GM23338 (cell line): Measurements from ENCODE around the gene CCDC122. TPM values are rescaled to one million over a fixed set of nuclear protein-coding genes. Genes with fewer than 3 reads are reported as not detected.

Experiments used
- ATAC-seq: fragments of 200-7000 bp; cut with Tn5 transposase; 3 replicates; pipeline ENCODE4 v1.9.1; 2020
- DNase-seq: peaks from one replicate; pipeline ENCODE4 v3.0.0-alpha.2; 2015; ENCODE audit warnings: low spot score
- H2AFZ ChIP-seq: fragments of 200-600 bp; sonication (generic); 2 replicates; pipeline ENCODE4 v1.8.0; 2016; ENCODE audit warnings: antibody characterized with exemption, mild to moderate bottlenecking, moderate library complexity
- H3F3A ChIP-seq: fragments of 200-600 bp; sonication (generic); replicated peaks from 2 replicates; pipeline ENCODE4 v1.8.0; 2017; ENCODE audit warnings: antibody characterized with exemption, mixed run types, low read depth
- H3K27ac ChIP-seq: fragments of 200-600 bp; sonication (generic); 2 replicates; pipeline ENCODE4 v1.6.1; 2016; ENCODE audit warnings: low read depth
- H3K27me3 ChIP-seq: fragments of 200-600 bp; sonication (generic); 2 replicates; pipeline ENCODE4 v1.8.0; 2016; ENCODE audit warnings: mild to moderate bottlenecking, mixed run types, moderate library complexity; ENCODE audit not compliant: insufficient read depth
- H3K36me3 ChIP-seq: fragments of 200-600 bp; sonication (generic); 2 replicates; pipeline ENCODE4 v1.8.0; 2016; ENCODE audit warnings: mild to moderate bottlenecking; ENCODE audit not compliant: insufficient read depth
- H3K4me1 ChIP-seq: fragments of 200-600 bp; sonication (generic); 2 replicates; pipeline ENCODE4 v1.8.0; 2016; ENCODE audit warnings: mild to moderate bottlenecking, moderate library complexity; ENCODE audit not compliant: insufficient read depth
- H3K4me2 ChIP-seq: fragments of 200-600 bp; sonication (generic); 2 replicates; pipeline ENCODE4 v1.7.1; 2017; ENCODE audit warnings: mixed run types
- H3K4me3 ChIP-seq: fragments of 200-600 bp; sonication (generic); 2 replicates; pipeline ENCODE4 v1.6.1; 2016; ENCODE audit warnings: mixed run types
- H3K79me2 ChIP-seq: fragments of 200-600 bp; sonication (generic); replicated peaks from 2 replicates; pipeline ENCODE4 v1.8.0; 2017; ENCODE audit warnings: mild to moderate bottlenecking; ENCODE audit not compliant: insufficient read depth
- H3K9me2 ChIP-seq: fragments of 200-600 bp; sonication (generic); 2 replicates; pipeline ENCODE4 v1.8.0; 2017; ENCODE audit not compliant: insufficient read depth
- H4K20me1 ChIP-seq: fragments of 200-600 bp; sonication (generic); replicated peaks from 2 replicates; pipeline ENCODE4 v1.8.0; 2017; ENCODE audit warnings: mild to moderate bottlenecking; ENCODE audit not compliant: insufficient read depth
- H3K27ac Mint-ChIP-seq: 2 replicates; pipeline ENCODE4 v1.8.0; 2020; ENCODE audit warnings: inconsistent platforms, mild to moderate bottlenecking, moderate library complexity, mixed read lengths
- H3K27me3 Mint-ChIP-seq: 3 replicates; pipeline ENCODE4 v1.8.0; 2022; ENCODE audit warnings: low read depth, mild to moderate bottlenecking, moderate library complexity, mixed read lengths, inconsistent platforms; ENCODE audit not compliant: insufficient read depth, poor library complexity
- H3K36me3 Mint-ChIP-seq: 3 replicates; pipeline ENCODE4 v1.8.0; 2021; ENCODE audit warnings: low read depth, mild to moderate bottlenecking, inconsistent platforms, moderate library complexity, mixed read lengths
- H3K4me1 Mint-ChIP-seq: 3 replicates; pipeline ENCODE4 v1.8.0; 2020; ENCODE audit warnings: mild to moderate bottlenecking, inconsistent platforms, mixed read lengths
- H3K4me3 Mint-ChIP-seq: 3 replicates; pipeline ENCODE4 v1.8.0; 2021; ENCODE audit warnings: moderate library complexity, mild to moderate bottlenecking, inconsistent platforms, mixed read lengths
- H3K9me3 Mint-ChIP-seq: 3 replicates; pipeline ENCODE4 v1.8.0; 2020; ENCODE audit warnings: moderate library complexity, mild to moderate bottlenecking, inconsistent platforms, mixed read lengths
- CREB1 ChIP-seq: fragments of 250-450 bp; sonication (Bioruptor Pico); IDR thresholded peaks from 2 replicates; pipeline ENCODE4 v1.5.0; 2020; ENCODE audit warnings: low read depth, mild to moderate bottlenecking, moderate library complexity
- ETS1 ChIP-seq: IDR thresholded peaks from 2 replicates; pipeline ENCODE4 v1.6.1; 2016; ENCODE audit warnings: antibody characterized with exemption
- EZH2 ChIP-seq: fragments of 200-600 bp; sonication (generic); IDR thresholded peaks from one replicate; pipeline ENCODE4 v1.8.0; 2017; ENCODE audit warnings: antibody characterized with exemption, mild to moderate bottlenecking, low read depth; ENCODE audit not compliant: unreplicated experiment
- EZH2phosphoT487 ChIP-seq: fragments of 200-600 bp; sonication (generic); IDR thresholded peaks from one replicate; pipeline ENCODE4 v1.8.1; 2018; ENCODE audit warnings: antibody characterized with exemption; ENCODE audit not compliant: unreplicated experiment
- JUNB ChIP-seq: IDR thresholded peaks from one replicate; pipeline ENCODE4 v1.6.1; 2016; ENCODE audit warnings: antibody characterized with exemption; ENCODE audit not compliant: unreplicated experiment
- NANOG ChIP-seq: IDR thresholded peaks from 2 replicates; pipeline ENCODE4 v1.6.1; 2016; ENCODE audit warnings: antibody characterized with exemption, borderline replicate concordance
- POLR2AphosphoS5 ChIP-seq: IDR thresholded peaks from 2 replicates; pipeline ENCODE4 v1.6.1; 2016; ENCODE audit warnings: antibody characterized with exemption, low read depth
- REST ChIP-seq: IDR thresholded peaks from one replicate; pipeline ENCODE4 v1.6.1; 2018; ENCODE audit warnings: antibody characterized with exemption; ENCODE audit not compliant: unreplicated experiment
- STAT1 ChIP-seq: IDR thresholded peaks from one replicate; pipeline ENCODE4 v1.6.1; 2016; ENCODE audit warnings: antibody characterized with exemption; ENCODE audit not compliant: unreplicated experiment
- ZNF114 ChIP-seq: fragments of 250-450 bp; sonication (Bioruptor Pico); IDR thresholded peaks from 2 replicates; pipeline ENCODE4 v1.5.0; 2020; ENCODE audit warnings: mild to moderate bottlenecking, moderate library complexity
- ZNF331 ChIP-seq: fragments of 250-450 bp; sonication (Bioruptor Pico); IDR thresholded peaks from 2 replicates; pipeline ENCODE4 v1.5.0; 2020; ENCODE audit warnings: low read depth, mild to moderate bottlenecking, moderate library complexity
- polyA plus RNA-seq: library from polyadenylated mRNA; unstranded; fragments of >200 nt; fragmentation: Nextera tagmentation; extraction: Ambion mirVana; gene quantifications from 2 replicates; pipeline ENCODE4 v1.2.1, GENCODE V29; 2016
- total RNA-seq: library from RNA; depleted of rRNA; stranded (reverse); fragments of >200 nt; shearing (Covaris generic); gene quantifications from 2 replicates; pipeline ENCODE4 v1.2.3, GENCODE V29; 2014
- TF ChIP-seq, protein P1 (sequence below): fragments of 250-450 bp; sonication (Bioruptor Pico); IDR thresholded peaks from 2 replicates; pipeline ENCODE4 v1.5.0; 2020; ENCODE audit warnings: mild to moderate bottlenecking, moderate library complexity
- TF ChIP-seq, protein P2 (sequence below), 2 experiments: fragments of 200-600 bp in 1 of 2; sonication (generic) in 1 of 2; conservative IDR thresholded peaks; 2 replicates each; pipeline versions ENCODE4 v1.5.1 to v1.6.1; 2016 to 2017; ENCODE audit warnings: antibody characterized with exemption in 2 of 2, low read depth in 2 of 2, mild to moderate bottlenecking in 2 of 2, moderate library complexity in 1 of 2

Gene CCDC122
- total and polyA plus RNA-seq, 2 experiments from 2014 or later: 7.5 to 30.6 TPM

DNA sequence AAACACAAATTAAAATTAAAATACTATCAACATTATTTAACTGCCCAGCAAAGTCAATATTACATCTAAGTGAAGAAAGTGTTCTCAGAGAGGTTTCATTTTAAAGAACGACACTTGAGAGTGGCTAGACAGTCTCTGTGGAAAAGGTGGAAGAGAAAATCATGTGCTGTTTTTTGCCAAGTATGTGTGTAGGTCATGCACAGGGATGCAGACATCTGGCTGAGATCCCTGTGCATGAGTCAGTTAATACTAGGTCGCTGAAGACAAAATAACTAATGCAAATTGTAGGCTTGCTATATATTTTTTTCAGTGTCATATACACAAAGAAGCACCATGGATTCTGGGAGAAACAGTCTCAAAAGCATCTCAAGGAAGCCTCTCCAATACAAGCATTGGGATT lies 48.5 kb downstream of the CCDC122 start:
- Histone ChIP-seq H3K27me3 (no peaks in the 10 kb centered on the region), H3K4me3 (no peak overlapping the region), H2AFZ (no peak overlapping the region), H3K4me1 (no peaks in the 10 kb centered on the region), H3K27ac (no peak overlapping the region), H3K36me3 (no peaks in the 10 kb centered on the region), H3K9me2 (no peaks in the 10 kb centered on the region), H3K4me2 (no peak overlapping the region), H3K79me2 (no peaks in the 10 kb centered on the region), H4K20me1 (no peaks in the 10 kb centered on the region), H3F3A (no peaks in the 10 kb centered on the region)
- Mint-ChIP-seq H3K4me1 (no peaks in the 10 kb centered on the region), H3K27ac (no peak overlapping the region), H3K4me3 (no peak overlapping the region), H3K27me3 (peaks cover 2% of the 10 kb centered on the region), H3K9me3 (no peaks in the 10 kb centered on the region), H3K36me3 (no peaks in the 10 kb centered on the region)
- TF ChIP-seq JUNB (no peak), EZH2 (no peak), EZH2phosphoT487 (no peak), ETS1 (no peak), POLR2AphosphoS5 (no peak), NANOG (no peak), ZNF331 (CRISPR knock-in tag) (no peak), ZNF114 (no peak), REST (no peak), CREB1 (CRISPR knock-in tag) (no peak), STAT1 (no peak)
- TF ChIP-seq, protein P1, sequence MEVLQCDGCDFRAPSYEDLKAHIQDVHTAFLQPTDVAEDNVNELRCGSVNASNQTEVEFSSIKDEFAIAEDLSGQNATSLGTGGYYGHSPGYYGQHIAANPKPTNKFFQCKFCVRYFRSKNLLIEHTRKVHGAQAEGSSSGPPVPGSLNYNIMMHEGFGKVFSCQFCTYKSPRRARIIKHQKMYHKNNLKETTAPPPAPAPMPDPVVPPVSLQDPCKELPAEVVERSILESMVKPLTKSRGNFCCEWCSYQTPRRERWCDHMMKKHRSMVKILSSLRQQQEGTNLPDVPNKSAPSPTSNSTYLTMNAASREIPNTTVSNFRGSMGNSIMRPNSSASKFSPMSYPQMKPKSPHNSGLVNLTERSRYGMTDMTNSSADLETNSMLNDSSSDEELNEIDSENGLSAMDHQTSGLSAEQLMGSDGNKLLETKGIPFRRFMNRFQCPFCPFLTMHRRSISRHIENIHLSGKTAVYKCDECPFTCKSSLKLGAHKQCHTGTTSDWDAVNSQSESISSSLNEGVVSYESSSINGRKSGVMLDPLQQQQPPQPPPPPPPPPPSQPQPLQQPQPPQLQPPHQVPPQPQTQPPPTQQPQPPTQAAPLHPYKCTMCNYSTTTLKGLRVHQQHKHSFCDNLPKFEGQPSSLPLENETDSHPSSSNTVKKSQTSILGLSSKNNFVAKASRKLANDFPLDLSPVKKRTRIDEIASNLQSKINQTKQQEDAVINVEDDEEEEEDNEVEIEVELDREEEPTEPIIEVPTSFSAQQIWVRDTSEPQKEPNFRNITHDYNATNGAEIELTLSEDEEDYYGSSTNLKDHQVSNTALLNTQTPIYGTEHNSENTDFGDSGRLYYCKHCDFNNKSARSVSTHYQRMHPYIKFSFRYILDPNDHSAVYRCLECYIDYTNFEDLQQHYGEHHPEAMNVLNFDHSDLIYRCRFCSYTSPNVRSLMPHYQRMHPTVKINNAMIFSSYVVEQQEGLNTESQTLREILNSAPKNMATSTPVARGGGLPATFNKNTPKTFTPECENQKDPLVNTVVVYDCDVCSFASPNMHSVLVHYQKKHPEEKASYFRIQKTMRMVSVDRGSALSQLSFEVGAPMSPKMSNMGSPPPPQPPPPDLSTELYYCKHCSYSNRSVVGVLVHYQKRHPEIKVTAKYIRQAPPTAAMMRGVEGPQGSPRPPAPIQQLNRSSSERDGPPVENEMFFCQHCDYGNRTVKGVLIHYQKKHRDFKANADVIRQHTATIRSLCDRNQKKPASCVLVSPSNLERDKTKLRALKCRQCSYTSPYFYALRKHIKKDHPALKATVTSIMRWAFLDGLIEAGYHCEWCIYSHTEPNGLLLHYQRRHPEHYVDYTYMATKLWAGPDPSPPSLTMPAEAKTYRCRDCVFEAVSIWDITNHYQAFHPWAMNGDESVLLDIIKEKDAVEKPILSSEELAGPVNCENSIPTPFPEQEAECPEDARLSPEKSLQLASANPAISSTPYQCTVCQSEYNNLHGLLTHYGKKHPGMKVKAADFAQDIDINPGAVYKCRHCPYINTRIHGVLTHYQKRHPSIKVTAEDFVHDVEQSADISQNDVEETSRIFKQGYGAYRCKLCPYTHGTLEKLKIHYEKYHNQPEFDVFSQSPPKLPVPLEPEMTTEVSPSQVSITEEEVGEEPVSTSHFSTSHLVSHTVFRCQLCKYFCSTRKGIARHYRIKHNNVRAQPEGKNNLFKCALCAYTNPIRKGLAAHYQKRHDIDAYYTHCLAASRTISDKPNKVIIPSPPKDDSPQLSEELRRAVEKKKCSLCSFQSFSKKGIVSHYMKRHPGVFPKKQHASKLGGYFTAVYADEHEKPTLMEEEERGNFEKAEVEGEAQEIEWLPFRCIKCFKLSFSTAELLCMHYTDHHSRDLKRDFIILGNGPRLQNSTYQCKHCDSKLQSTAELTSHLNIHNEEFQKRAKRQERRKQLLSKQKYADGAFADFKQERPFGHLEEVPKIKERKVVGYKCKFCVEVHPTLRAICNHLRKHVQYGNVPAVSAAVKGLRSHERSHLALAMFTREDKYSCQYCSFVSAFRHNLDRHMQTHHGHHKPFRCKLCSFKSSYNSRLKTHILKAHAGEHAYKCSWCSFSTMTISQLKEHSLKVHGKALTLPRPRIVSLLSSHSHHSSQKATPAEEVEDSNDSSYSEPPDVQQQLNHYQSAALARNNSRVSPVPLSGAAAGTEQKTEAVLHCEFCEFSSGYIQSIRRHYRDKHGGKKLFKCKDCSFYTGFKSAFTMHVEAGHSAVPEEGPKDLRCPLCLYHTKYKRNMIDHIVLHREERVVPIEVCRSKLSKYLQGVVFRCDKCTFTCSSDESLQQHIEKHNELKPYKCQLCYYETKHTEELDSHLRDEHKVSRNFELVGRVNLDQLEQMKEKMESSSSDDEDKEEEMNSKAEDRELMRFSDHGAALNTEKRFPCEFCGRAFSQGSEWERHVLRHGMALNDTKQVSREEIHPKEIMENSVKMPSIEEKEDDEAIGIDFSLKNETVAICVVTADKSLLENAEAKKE (CRISPR knock-in tag): no peak
- TF ChIP-seq, protein P2, sequence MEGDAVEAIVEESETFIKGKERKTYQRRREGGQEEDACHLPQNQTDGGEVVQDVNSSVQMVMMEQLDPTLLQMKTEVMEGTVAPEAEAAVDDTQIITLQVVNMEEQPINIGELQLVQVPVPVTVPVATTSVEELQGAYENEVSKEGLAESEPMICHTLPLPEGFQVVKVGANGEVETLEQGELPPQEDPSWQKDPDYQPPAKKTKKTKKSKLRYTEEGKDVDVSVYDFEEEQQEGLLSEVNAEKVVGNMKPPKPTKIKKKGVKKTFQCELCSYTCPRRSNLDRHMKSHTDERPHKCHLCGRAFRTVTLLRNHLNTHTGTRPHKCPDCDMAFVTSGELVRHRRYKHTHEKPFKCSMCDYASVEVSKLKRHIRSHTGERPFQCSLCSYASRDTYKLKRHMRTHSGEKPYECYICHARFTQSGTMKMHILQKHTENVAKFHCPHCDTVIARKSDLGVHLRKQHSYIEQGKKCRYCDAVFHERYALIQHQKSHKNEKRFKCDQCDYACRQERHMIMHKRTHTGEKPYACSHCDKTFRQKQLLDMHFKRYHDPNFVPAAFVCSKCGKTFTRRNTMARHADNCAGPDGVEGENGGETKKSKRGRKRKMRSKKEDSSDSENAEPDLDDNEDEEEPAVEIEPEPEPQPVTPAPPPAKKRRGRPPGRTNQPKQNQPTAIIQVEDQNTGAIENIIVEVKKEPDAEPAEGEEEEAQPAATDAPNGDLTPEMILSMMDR (conservative IDR thresholded peaks at IDR 0.05; ENCODE audit: low read depth in 2 of 2): no peak
- ATAC-seq (no peak), DNase-seq (no peak)
